Measurements from ENCODE around the gene FBXL12. TPM values are rescaled to one million over a fixed set of nuclear protein-coding genes. Genes with fewer than 3 reads are reported as not detected.
"Not testable (repeated sequence)": the region's sequence is repeated elsewhere in the genome, so short reads cannot be mapped to it uniquely, and the experiment has no call there.

Gene FBXL12
- polyA plus RNA-seq, 3 donors, result 24.3 to 25.0 (median 24.8) TPM

- no peak for DNase-seq (ENCODE audit: low read depth in 3 of 3, low spot score in 2 of 3)
These were observed 20.5 kb upstream of the FBXL12 start for GRCh38 chr19:9839415-9839814.

GRCh38 chr19:9838324-9838723, 19.4 kb upstream of the FBXL12 start:
- no peak for DNase-seq (ENCODE audit: low read depth in 3 of 3, low spot score in 2 of 3)

- DNase-seq (ENCODE audit: low read depth in 3 of 3, low spot score in 2 of 3), result no peak
These were observed 17.1 kb upstream of the FBXL12 start for GRCh38 chr19:9836021-9836420.

GRCh38 chr19:9835507-9835949, 16.6 kb upstream of the FBXL12 start:
- DNase-seq (ENCODE audit: low read depth in 3 of 3, low spot score in 2 of 3), result no peak

- peak; percentile 88 to 97 (median 97) for DNase-seq (ENCODE audit: low read depth in 3 of 3, low spot score in 2 of 3)
These were observed 16.0 kb upstream of the FBXL12 start, which contains the start of gene PIN1 for GRCh38 chr19:9834726-9835506. Gene PIN1, plus strand, starts transcription at chr19:9835318. Its CDS starts 27 bp downstream, at chr19:9835345.

- no peak for DNase-seq (ENCODE audit: low read depth in 3 of 3, low spot score in 2 of 3)
These were observed 15.4 kb upstream of the FBXL12 start for GRCh38 chr19:9834307-9834725.

GRCh38 chr19:9828551-9829063, 9.7 kb upstream of the FBXL12 start:
- DNase-seq (ENCODE audit: low read depth in 3 of 3, low spot score in 2 of 3), result no peak

- DNase-seq (ENCODE audit: low read depth in 3 of 3, low spot score in 2 of 3), result peak; percentile 76 to 84 (median 76)
These were observed 8.7 kb upstream of the FBXL12 start, which contains the start of gene UBL5 for GRCh38 chr19:9827289-9828238. Gene UBL5, plus strand, starts transcription at chr19:9827918. Its CDS starts 420 bp downstream, at chr19:9828338.

- DNase-seq (ENCODE audit: low read depth in 3 of 3, low spot score in 2 of 3), result no peak
These were observed 4.9 kb upstream of the FBXL12 start for GRCh38 chr19:9823816-9824215.

GRCh38 chr19:9820034-9820433, 1.2 kb upstream of the FBXL12 start:
- DNase-seq (ENCODE audit: low read depth in 3 of 3, low spot score in 2 of 3), result not testable (repeated sequence)

GRCh38 chr19:9819596-9819909, 674 bp upstream of the FBXL12 start:
- DNase-seq (ENCODE audit: low read depth in 3 of 3, low spot score in 2 of 3), result no peak

GRCh38 chr19:9818175-9818733, 625 bp downstream of the FBXL12 start:
- DNase-seq (ENCODE audit: low read depth in 3 of 3, low spot score in 2 of 3), result no peak

GRCh38 chr19:9811139-9811538, 7.7 kb downstream of the FBXL12 start:
- no peak for DNase-seq (ENCODE audit: low read depth in 3 of 3, low spot score in 2 of 3)

GRCh38 chr19:9808855-9809824, 9.7 kb downstream of the FBXL12 start:
- no peak for DNase-seq (ENCODE audit: low read depth in 3 of 3, low spot score in 2 of 3)

- no peak for DNase-seq (ENCODE audit: low read depth in 3 of 3, low spot score in 2 of 3)
These were observed 12.1 kb downstream of the FBXL12 start for GRCh38 chr19:9806803-9807202.

- no peak for DNase-seq (ENCODE audit: low read depth in 3 of 3, low spot score in 2 of 3)
These were observed 16.9 kb downstream of the FBXL12 start for GRCh38 chr19:9801976-9802375.

GRCh38 chr19:9799162-9799561, 19.7 kb downstream of the FBXL12 start:
- no peak for DNase-seq (ENCODE audit: low read depth in 3 of 3, low spot score in 2 of 3)

- no peak for DNase-seq (ENCODE audit: low read depth in 3 of 3, low spot score in 2 of 3)
These were observed 21.0 kb downstream of the FBXL12 start for GRCh38 chr19:9797871-9798270.

- DNase-seq (ENCODE audit: low read depth in 3 of 3, low spot score in 2 of 3), result peak in 1 of 3 donors; percentile 75
These were observed 22.6 kb downstream of the FBXL12 start for GRCh38 chr19:9796113-9796773.

Measured in right renal cortex interstitium (tissue), 3 donors.